GM19452 (cell line): ENCODE results near the gene RTN4RL1.

Experiments
- ATAC-seq: cut with Tn5 transposase; IDR thresholded peaks from one replicate; pipeline ENCODE4 v1.9.1; 2021; ENCODE audit not compliant: unreplicated experiment

RTN4RL1 gene

GRCh38 chr17:2047590-2047989 is 22.5 kb upstream of the RTN4RL1 start:
- no peak for ATAC-seq

DNA sequence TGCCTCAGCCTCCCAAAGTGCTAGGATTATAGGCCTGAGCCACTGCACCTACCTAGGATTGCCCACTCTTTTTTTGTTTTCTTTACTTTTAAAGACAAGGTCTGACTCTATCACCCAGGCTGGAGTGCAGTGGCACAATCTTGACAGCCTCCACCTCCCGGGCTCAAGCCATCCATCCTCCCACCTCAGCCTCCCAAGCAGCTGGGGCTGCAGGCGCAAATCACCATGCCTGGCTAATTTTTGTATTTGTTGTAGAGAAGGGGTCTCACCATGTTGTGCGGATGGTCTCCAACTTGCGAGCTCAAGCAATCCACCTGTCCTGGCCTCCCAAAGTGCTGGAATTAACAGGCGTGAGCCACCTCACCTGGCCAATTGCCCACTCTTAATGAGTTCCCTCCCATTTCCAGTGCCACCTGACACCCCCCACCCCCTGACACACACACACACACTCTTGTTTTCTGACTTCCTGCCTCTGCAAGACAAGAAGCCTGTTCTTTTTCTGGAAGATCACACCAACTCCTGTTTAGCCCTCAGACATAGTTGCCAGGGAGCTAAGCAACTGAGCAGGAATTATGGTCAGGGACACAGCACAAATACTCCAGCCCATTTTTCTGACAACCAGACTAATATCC is 19.2 kb upstream of the RTN4RL1 start:
- ATAC-seq = no peak

DNA sequence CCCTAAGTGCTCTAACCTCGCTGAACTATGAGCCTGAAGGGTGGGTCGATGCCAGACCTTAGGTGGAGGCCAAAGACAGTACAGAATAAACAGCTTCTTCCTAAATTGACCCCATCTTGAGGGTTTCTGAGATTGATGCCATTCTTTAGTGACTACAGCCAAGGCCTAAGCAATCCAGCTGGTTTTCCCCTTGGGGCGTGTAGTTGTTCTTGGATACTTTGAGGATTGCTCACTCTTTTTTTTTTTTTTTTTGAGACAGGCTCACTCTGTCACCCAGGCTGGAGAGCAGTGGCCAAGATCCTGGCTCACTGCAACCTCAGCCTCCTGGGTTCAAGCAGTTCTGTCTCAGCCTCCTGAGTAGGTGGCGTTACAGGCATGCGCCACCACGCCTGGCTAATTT is 18.7 kb upstream of the RTN4RL1 start:
- no peak for ATAC-seq

GRCh38 chr17:2042933-2043332 is 17.8 kb upstream of the RTN4RL1 start:
- ATAC-seq = no peak

DNA sequence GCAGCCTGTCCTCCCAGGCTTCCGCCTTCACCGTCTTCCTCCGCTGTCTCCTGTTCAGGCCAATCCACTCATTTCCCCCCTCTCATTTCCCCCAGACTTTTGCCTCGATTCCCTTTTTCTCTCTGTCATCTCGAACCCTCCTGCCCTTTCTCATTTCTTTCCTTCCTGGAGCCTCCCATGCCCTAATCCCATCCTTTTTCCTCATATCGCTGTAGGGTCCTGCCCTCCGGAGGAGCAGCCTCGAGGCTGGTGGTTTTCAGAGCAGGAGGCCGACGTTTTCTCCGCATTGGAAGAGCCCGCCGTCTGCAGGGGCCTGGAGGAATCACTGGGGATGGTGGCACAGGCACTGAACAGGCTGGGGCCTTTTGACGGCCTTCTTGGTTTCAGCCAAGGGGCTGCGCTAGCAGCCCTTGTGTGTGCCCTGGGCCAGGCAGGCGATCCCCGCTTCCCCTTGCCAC is 17.3 kb upstream of the RTN4RL1 start:
- no peak for ATAC-seq

GRCh38 chr17:2041561-2042389 is 16.6 kb upstream of the RTN4RL1 start, which contains the start of gene OVCA2:
TSS of gene OVCA2 (plus strand) at chr17:2042022. CDS start at chr17:2042048, 26 bp downstream.
- peak; percentile 92 for ATAC-seq

- no peak for ATAC-seq
Measured at GRCh38 chr17:2040942-2041560, 15.9 kb upstream of the RTN4RL1 start.

DNA sequence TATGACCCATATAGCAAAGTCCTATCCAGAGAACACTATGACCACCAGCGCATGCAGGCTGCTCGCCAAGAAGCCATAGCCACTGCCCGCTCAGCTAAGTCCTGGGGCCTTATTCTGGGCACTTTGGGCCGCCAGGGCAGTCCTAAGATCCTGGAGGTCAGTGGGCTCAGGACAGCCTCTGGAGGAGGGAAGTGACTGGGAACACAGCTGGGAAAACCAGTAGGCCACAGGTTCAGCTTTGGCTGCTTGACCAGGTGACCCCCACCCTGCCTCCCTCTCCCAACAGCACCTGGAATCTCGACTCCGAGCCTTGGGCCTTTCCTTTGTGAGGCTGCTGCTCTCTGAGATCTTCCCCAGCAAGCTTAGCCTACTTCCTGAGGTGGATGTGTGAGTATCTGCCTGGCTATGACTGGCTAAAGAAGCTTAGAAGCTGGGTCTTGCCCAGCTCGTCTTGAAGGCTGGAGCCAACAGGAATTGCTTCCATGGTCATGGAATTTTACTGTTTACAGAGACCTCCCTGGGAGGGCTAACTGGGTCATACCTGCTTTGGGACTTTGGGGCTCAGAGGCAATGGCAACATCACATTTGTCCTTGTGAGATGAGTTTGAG is 15.2 kb upstream of the RTN4RL1 start:
- no peak for ATAC-seq

GRCh38 chr17:2037155-2037554 is 12.0 kb upstream of the RTN4RL1 start:
- no peak for ATAC-seq

- no peak for ATAC-seq
Measured at GRCh38 chr17:2035541-2036488, 10.7 kb upstream of the RTN4RL1 start.

- ATAC-seq = no peak
Measured at GRCh38 chr17:2034806-2035540, 9.8 kb upstream of the RTN4RL1 start.

- ATAC-seq = no peak
Measured at GRCh38 chr17:2034157-2034556, 9.0 kb upstream of the RTN4RL1 start.

DNA sequence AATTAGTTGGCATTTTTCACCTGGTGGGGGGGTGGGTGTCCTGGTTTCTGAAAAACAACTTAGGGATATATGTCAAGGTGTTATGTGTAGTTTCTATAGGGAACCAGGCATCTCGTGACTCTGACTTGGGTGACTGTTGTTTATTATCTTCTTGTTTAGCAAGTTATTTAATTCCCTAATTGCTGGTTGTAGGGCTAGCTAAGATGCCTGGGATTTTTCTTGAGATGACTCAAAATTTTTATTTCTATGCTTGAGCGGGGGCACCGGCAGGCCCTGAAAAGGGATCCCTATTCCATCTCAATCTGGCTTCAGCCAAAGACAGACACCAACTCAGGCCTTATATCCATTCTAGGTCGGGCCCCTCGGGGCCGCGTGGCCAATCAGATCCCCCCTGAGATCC is 8.0 kb upstream of the RTN4RL1 start:
- no peak for ATAC-seq

DNA sequence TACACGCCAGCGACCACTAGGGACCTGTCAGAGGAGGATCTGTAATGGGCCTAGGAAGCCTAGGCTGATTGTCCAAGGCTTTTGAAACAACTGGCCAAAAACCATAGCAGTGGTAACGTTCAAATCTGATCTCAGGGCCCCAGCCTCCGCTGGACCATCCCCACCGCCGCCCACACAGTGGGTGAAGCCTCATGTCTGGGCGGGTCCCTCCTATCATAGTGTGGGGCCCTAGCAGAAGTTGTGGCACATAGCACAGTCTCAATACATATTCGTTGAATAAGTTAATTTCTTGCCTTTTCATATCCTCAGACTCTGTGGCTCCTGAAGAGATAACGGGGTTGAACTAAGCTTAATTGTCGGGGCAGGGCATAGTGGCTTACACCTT is 5.6 kb upstream of the RTN4RL1 start:
- ATAC-seq = no peak

DNA sequence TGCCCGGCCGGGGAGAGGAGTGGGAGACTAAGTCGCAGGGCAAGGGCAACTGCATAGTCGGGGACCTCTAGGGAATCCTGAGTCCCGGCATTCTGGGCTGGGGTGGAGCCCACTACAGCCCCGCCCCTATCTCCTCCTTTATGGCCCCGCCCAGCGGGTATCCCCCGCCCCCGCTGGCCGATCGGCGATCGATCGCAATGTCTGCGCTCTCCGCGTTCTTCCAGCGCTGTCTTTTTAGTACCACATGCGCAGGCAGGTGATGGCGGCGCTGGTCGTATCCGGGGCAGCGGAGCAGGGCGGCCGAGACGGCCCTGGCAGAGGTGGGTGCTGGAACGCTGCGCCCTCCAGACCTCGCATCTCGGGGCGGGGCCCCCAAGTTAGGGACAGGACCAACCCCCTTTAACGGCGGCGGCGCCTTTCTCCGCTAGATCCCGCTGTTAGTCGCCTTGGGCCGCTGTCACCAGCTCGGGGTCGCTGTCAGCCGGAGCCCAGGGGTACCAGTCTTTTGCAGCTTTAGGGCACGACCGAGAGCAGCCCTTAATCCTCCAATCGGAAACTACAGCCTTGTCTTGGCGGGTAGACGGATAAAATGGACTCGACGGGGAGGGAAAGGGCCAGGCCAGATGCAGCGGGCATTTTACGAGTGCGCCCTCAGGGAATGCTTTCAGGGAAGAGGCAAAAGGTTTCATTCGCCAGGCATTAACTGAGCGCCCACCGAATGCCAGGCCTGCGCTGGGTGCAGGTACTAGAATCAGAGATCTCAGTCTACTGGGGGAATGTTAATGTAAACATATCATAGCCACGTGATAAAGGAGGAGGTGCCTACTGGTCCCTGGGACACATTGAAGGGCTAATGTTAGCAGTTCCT is 5.0 kb upstream of the RTN4RL1 start, which contains the start of gene DPH1:
Gene DPH1, plus strand, starts transcription at position 243 of the 868 bp plus-strand sequence. Its CDS starts 17 bp downstream, at position 260.
- ATAC-seq = peak; percentile 67

GRCh38 chr17:2028737-2029136 is 3.6 kb upstream of the RTN4RL1 start:
- no peak for ATAC-seq

GRCh38 chr17:2028234-2028614 is 3.1 kb upstream of the RTN4RL1 start:
- no peak for ATAC-seq

DNA sequence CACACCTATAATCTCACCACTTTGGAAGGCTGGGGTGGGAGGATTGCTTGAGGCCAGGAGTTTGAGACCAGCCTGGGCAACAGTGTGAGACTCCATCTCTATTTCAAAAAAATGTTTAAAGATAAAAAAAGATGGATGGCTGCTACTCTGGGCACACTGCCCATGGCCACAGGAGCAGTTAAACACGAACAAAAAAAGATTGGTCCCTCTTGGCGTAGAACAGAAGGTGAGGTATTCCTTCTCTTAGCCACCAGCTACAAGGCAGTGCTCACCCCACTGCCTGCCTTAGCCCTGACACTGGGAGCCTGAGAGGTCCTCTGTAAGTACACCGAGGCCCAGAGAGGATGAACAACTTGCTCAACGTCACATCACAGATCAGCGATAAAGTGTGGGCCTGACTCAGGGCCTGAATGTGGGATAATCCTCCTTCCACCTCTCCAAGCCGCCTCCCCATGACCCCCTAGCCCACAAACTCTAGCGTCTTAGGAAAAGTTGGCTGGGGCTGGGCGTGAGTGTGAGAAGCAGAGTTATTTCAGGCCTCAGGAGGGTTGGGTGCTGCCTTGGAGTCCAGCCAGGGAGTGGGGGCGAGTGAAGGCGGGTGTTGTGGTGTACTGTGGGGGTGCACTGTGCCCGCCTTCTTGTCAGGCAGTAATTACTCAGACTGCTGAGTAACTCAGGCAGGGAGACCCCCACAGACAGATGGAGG is 2.5 kb upstream of the RTN4RL1 start:
- no peak for ATAC-seq
